Activated T-helper 17 cell treated with anti-CD3 and anti-CD28 coated beads, Interleukin-2, amount 50 U/mL, for 72 hours (primary cell): ENCODE measurements around the gene TMEM222. TPM values are rescaled to one million over a fixed set of nuclear protein-coding genes. Genes with fewer than 3 reads are reported as not detected.

ENCODE experiments used
- ATAC-seq: fragments of 150-1000 bp; cut with Tn5 transposase; replicated peaks from 2 replicates; pipeline ENCODE4 v1.10.0; 2021; ENCODE audit warnings: mild to moderate bottlenecking, moderate library complexity
- H3K27ac Mint-ChIP-seq: one replicate; pipeline ENCODE4 v1.8.0; 2022; ENCODE audit warnings: mixed read lengths
- H3K27me3 Mint-ChIP-seq: one replicate; pipeline ENCODE4 v1.8.0; 2022; ENCODE audit warnings: mixed read lengths
- H3K36me3 Mint-ChIP-seq: one replicate; pipeline ENCODE4 v1.8.0; 2022; ENCODE audit warnings: low read depth, mild to moderate bottlenecking, mixed read lengths
- H3K4me1 Mint-ChIP-seq: one replicate; pipeline ENCODE4 v1.8.0; 2022; ENCODE audit warnings: mixed read lengths
- H3K4me3 Mint-ChIP-seq: one replicate; pipeline ENCODE4 v1.8.0; 2022; ENCODE audit warnings: mild to moderate bottlenecking, mixed read lengths
- H3K9me3 Mint-ChIP-seq: one replicate; pipeline ENCODE4 v1.8.0; 2022; ENCODE audit warnings: mixed read lengths
- total RNA-seq, 2 donors: library from RNA; stranded (reverse); gene quantifications; one replicate each; pipeline ENCODE4 v1.2.3, GENCODE V29; 2022

The TMEM222 gene
- total RNA-seq, 2 donors from 2014 or later, result 29.0 to 39.6 TPM

DNA sequence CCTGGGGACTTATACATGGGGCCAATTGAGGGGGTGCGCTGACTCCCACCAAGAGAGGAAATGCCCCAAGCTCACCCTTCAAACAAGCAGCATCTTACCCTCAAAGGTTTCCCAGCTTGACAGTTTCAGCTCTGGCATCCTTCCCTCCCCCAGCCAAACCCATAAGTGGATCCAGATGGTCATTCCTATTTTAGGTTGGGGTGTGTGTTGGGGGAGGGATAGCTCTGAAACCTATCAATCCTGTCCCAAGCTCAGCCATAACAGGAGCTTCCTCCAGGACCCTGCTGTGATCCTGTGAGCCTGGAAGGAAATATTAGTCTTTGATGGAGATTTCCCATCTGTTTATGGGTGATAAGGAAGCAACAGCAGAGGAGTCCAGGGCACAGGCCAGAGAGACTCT, 3.4 kb upstream of the TMEM222 start:
- Mint-ChIP-seq H3K4me1 (peaks cover 2% of the 10 kb centered on the region), H3K4me3 (no peak overlapping the region), H3K27ac (no peak overlapping the region), H3K9me3 (no peaks in the 10 kb centered on the region), H3K36me3 (peaks cover 5% of the 10 kb centered on the region), H3K27me3 (peaks cover 8% of the 10 kb centered on the region)
- ATAC-seq, result no peak

DNA sequence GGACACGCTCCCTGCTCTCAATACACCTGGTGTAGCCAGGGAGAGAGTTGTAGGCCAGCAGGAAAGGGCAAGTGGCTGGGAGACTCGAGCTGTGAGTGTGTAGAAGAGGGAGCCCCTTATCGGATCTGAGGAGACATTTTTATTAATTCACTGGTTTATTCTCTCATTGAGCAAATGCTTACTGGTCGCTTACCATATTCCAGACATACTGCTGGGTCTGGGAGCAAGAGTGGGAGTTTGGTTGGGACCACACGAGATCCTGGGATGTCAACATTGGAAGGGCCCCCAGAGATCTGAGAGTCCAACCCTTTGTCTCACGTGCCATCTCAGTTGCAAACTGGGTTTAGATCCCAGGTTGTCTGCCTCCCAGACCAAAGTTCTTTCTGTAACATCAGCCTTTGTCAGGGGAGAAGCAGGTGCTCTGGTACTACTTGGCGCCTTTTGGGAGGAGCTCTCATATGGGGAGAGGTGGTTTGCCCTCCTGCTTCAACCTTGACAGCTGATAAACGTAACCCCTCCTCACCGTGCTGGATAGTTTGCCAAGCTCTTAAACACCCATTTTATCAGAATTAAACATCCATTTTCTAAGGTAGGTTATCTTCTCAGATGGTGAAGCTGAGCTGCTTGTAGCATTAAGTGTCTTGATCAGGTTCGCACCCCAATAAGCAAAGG, 742 bp downstream of the TMEM222 start:
- Mint-ChIP-seq H3K4me1 (peaks cover 18% of the 10 kb centered on the region), H3K27me3 (peaks cover 8% of the 10 kb centered on the region), H3K9me3 (no peaks in the 10 kb centered on the region), H3K27ac (peak overlapping the region; percentile 92), H3K36me3 (peaks cover 41% of the 10 kb centered on the region), H3K4me3 (peak overlapping the region; percentile 91)
- no peak for ATAC-seq

- Mint-ChIP-seq H3K4me3 (no peak overlapping the region), H3K9me3 (no peaks in the 10 kb centered on the region), H3K4me1 (peaks cover 22% of the 10 kb centered on the region), H3K27me3 (no peaks in the 10 kb centered on the region), H3K36me3 (peaks cover 59% of the 10 kb centered on the region), H3K27ac (no peak overlapping the region)
- ATAC-seq, result no peak
Measured at GRCh38 chr1:27325286-27325685, 3.3 kb downstream of the TMEM222 start.

DNA sequence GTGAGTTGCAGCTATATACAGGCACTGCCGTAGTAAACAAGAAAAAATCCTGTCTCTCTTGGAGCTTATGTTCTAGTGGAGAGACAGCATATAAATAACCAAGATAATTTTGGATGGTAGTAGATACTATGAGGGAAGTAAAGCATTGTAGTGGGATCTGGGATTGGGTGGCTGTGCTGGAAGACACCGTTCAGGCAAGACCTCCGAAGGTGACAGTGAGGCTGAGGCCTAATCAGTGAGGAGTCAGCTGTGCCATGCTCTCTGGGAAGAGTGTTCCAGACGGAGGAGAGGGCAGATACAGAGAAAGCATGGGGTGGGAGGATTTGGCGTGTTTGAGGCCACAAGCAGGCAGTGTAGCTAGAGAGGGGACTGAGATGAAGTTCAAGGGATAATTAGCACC, 6.0 kb downstream of the TMEM222 start:
- H3K4me1 Mint-ChIP-seq, result peaks cover 22% of the 10 kb centered on the region
- H3K9me3 Mint-ChIP-seq, result no peaks in the 10 kb centered on the region
- no peak for ATAC-seq
- H3K27me3 Mint-ChIP-seq, result no peaks in the 10 kb centered on the region
- H3K27ac Mint-ChIP-seq, result peak overlapping the region; percentile 7
- H3K4me3 Mint-ChIP-seq, result no peak overlapping the region
- H3K36me3 Mint-ChIP-seq, result peaks cover 77% of the 10 kb centered on the region

- Mint-ChIP-seq H3K9me3 (no peaks in the 10 kb centered on the region), H3K27me3 (no peaks in the 10 kb centered on the region), H3K4me1 (peaks cover 9% of the 10 kb centered on the region), H3K36me3 (peaks cover 74% of the 10 kb centered on the region), H3K27ac (peak overlapping the region; percentile 56), H3K4me3 (no peak overlapping the region)
- no peak for ATAC-seq
Measured at GRCh38 chr1:27330786-27331185, 8.8 kb downstream of the TMEM222 start.

- H3K9me3 Mint-ChIP-seq, result no peaks in the 10 kb centered on the region
- H3K27ac Mint-ChIP-seq, result peak overlapping the region; percentile 33
- peaks cover 74% of the 10 kb centered on the region for H3K36me3 Mint-ChIP-seq
Measured at GRCh38 chr1:27331426-27331825, 9.5 kb downstream of the TMEM222 start.

GRCh38 chr1:27331922-27332321, 10.0 kb downstream of the TMEM222 start:
- Mint-ChIP-seq H3K27ac (peak overlapping the region; percentile 33), H3K36me3 (peaks cover 74% of the 10 kb centered on the region), H3K27me3 (no peaks in the 10 kb centered on the region), H3K9me3 (no peaks in the 10 kb centered on the region), H3K4me3 (no peak overlapping the region), H3K4me1 (peaks cover 5% of the 10 kb centered on the region)
- no peak for ATAC-seq

More at GRCh38 chr1:27331426-27331825, 9.5 kb downstream of the TMEM222 start:
- Mint-ChIP-seq H3K27me3 (no peaks in the 10 kb centered on the region), H3K4me3 (no peak overlapping the region), H3K4me1 (peaks cover 5% of the 10 kb centered on the region)
- no peak for ATAC-seq

- no peaks in the 10 kb centered on the region for H3K27me3 Mint-ChIP-seq
- H3K27ac Mint-ChIP-seq, result peak overlapping the region; percentile 41
- peaks cover 74% of the 10 kb centered on the region for H3K36me3 Mint-ChIP-seq
- no peak overlapping the region for H3K4me3 Mint-ChIP-seq
- no peaks in the 10 kb centered on the region for H3K9me3 Mint-ChIP-seq
- peaks cover 5% of the 10 kb centered on the region for H3K4me1 Mint-ChIP-seq
- ATAC-seq, result peak; percentile 84
Measured at GRCh38 chr1:27332536-27333281, 10.7 kb downstream of the TMEM222 start.

DNA sequence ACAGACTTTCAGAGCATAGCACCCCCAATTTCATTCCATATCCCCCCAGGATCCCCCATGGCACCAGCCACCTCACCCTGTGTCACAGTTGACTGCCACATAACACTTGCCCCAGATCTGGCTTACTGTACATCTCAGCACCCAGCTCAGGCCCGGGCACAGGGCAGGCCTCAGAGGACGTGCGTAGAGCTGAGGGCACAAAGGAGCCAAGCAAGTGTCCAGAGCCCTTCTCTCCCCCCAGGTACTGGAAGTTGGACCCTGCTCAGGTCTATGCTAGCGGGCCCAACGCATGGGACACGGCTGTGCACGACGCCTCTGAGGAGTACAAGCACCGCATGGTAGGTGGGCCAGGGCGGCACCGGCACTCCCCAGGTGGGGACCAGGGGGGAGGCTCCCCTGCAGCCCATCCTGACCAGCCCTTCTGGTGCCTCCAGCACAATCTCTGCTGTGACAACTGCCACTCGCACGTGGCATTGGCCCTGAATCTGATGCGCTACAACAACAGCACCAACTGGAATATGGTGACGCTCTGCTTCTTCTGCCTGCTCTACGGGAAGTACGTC, 11.8 kb downstream of the TMEM222 start:
- Mint-ChIP-seq H3K27me3 (no peaks in the 10 kb centered on the region), H3K4me3 (no peak overlapping the region), H3K27ac (no peak overlapping the region), H3K9me3 (no peaks in the 10 kb centered on the region), H3K4me1 (peaks cover 5% of the 10 kb centered on the region), H3K36me3 (peaks cover 64% of the 10 kb centered on the region)
- no peak for ATAC-seq

DNA sequence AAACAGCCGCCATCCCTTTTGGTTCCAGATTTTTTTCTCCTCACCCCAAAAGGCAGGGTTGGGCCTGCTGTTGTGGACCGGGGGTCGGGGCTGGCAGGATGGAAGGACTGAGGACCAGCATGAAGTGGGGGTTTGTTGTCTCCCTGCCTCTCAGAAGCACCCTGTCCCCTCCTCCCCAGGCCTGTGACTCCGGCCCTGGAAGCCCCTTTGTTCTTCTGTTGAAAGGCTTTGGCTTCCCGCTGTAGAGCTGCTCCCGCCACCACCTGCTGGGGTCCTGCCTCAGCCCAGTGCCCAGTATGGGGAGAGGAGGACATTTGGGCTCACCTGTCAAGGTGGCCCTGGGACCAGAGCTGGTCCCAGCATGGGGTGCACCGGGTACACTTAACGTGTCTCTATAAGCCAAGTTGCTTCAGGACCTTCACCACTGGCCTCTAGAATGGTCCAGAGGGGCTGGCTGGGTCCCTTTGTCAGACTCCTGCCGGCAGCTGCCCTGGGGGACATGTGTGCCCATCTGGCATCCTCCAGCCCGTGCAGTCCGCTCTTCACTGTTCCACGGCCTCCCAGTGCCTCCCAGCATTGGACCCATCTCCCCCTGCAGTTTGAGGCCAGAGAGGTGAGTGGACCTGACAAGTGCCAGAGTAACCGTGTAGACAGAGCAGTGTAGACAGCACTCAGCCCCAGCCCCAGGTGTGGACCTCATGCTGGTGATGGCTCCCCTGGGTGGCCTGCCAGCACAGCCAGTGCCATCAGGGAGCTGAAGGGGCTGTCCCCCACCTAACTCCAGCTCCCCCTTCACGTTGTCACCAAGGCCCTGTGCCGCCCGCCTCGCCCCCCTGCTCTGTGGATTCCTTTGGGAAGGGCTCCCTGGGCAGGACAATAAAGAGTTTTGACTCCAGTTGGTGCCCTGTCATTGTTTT, 13.8 kb downstream of the TMEM222 start:
- no peak overlapping the region for H3K27ac Mint-ChIP-seq
- H3K27me3 Mint-ChIP-seq, result no peaks in the 10 kb centered on the region
- H3K4me1 Mint-ChIP-seq, result peaks cover 15% of the 10 kb centered on the region
- no peaks in the 10 kb centered on the region for H3K9me3 Mint-ChIP-seq
- peaks cover 52% of the 10 kb centered on the region for H3K36me3 Mint-ChIP-seq
- no peak for ATAC-seq
- no peak overlapping the region for H3K4me3 Mint-ChIP-seq

DNA sequence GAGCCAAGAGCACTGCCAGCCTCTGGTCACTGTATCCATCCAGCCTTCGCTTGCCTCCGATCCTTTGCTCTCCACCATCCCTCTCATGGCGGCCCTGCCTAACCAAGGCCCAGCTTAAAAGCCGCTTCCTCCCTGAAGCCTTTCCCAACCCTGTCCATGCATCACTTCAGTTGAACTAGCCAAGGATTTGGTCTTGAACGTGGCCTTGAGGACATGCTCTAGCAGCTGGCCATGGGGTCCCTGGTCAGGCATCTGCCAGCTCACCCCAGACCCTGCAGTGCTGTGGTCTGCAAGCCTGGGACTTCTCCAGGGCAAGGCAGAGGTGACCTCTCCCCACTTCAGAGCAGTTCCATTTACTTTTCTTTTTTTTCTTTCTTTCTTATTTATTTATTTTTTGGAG, 14.8 kb downstream of the TMEM222 start:
- Mint-ChIP-seq H3K36me3 (peaks cover 45% of the 10 kb centered on the region), H3K4me3 (no peak overlapping the region), H3K27me3 (no peaks in the 10 kb centered on the region), H3K4me1 (peaks cover 23% of the 10 kb centered on the region), H3K9me3 (no peaks in the 10 kb centered on the region), H3K27ac (no peak overlapping the region)
- ATAC-seq, result no peak

DNA sequence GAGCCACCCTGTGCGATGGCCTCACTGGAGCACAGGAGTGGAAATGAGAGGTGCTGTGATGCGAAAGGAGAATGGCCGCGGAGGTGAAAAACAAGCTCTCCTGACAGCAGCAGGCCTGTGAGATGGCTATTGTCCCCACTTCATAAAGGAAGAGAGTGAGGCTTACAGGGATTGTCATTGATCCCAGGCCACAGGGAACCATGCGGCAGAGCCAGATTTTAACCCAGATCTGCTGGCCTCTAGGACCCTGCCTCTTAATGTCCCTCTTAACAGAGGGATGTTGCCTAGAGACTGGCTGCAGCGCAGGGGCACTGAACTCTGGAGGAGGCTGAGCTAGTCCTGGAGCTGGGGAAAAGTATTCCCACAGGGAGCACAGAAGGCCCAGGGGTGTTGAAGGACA, 16.8 kb downstream of the TMEM222 start:
- Mint-ChIP-seq H3K27me3 (no peaks in the 10 kb centered on the region), H3K27ac (peak overlapping the region; percentile 64), H3K36me3 (peaks cover 36% of the 10 kb centered on the region), H3K9me3 (no peaks in the 10 kb centered on the region), H3K4me1 (peaks cover 27% of the 10 kb centered on the region), H3K4me3 (peak overlapping the region; percentile 90)
- no peak for ATAC-seq

GRCh38 chr1:27339213-27339612, 17.2 kb downstream of the TMEM222 start:
- no peaks in the 10 kb centered on the region for H3K9me3 Mint-ChIP-seq
- H3K4me1 Mint-ChIP-seq, result peaks cover 27% of the 10 kb centered on the region
- peak overlapping the region; percentile 64 for H3K27ac Mint-ChIP-seq

More at GRCh38 chr1:27339213-27339612, 17.2 kb downstream of the TMEM222 start:
- Mint-ChIP-seq H3K36me3 (peaks cover 32% of the 10 kb centered on the region), H3K4me3 (peak overlapping the region; percentile 90), H3K27me3 (no peaks in the 10 kb centered on the region)
- ATAC-seq, result no peak
